HEK293 (cell line): ENCODE data around the gene PRDM7.
A peak's percentile ranks its signal among the peaks of the same experiment; 100 is the strongest.

Experiments used
- CTCF ChIA-PET: fragments of 350-600 bp; formaldehyde crosslinking; extraction: SDS; loops from one replicate; lab custom pipeline; 2021; ENCODE audit warnings: antibody characterized with exemption; lab: Yijun Ruan, JAX
- POLR2A ChIA-PET: fragments of 300-600 bp; formaldehyde crosslinking; extraction: SDS; loops from one replicate; lab custom pipeline; 2020; ENCODE audit warnings: antibody characterized with exemption, inconsistent platforms; lab: Yijun Ruan, JAX
- H3K27ac ChIP-seq: fragments of 200-500 bp; sonication (Bioruptor generic); 2 replicates; pipeline ENCODE4 v1.5.1; 2014; ENCODE audit warnings: low read depth, low read length, control low read depth, inconsistent platforms; ENCODE audit errors: extremely low read depth
- H3K36me3 ChIP-seq, 2 experiments: fragments of 200-500 bp in 1 of 2; sonication (Bioruptor generic) in 1 of 2; 1 replicate in 1 of 2; 2 replicates in 1 of 2; pipeline ENCODE4 v1.5.1; 2014 to 2017; ENCODE audit warnings: inconsistent platforms in 2 of 2, low read length in 2 of 2; ENCODE audit not compliant: control insufficient read depth in 2 of 2, insufficient read depth in 1 of 2
- H3K4me1 ChIP-seq: fragments of 200-500 bp; sonication (Bioruptor generic); 2 replicates; pipeline ENCODE4 v1.5.1; 2014; ENCODE audit warnings: mild to moderate bottlenecking, low read length, inconsistent platforms; ENCODE audit not compliant: control insufficient read depth, insufficient read depth
- H3K4me3 ChIP-seq: 2 replicates; pipeline ENCODE4 v1.5.1; 2011; ENCODE audit warnings: low read depth, mild to moderate bottlenecking, control low read depth, low read length, moderate library complexity
- H3K9me3 ChIP-seq: fragments of 200-500 bp; sonication (Bioruptor generic); 2 replicates; pipeline ENCODE4 v1.5.1; 2014; ENCODE audit warnings: low read depth, low read length, inconsistent platforms; ENCODE audit not compliant: control insufficient read depth, insufficient read depth
- HOXA7 ChIP-seq: sonication (generic); formaldehyde crosslinking; IDR thresholded peaks from 2 replicates; pipeline ENCODE4 v1.8.1; 2022; ENCODE audit warnings: missing genetic modification reagents, borderline replicate concordance
- IKZF3 ChIP-seq: fragments of 450-650 bp; IDR thresholded peaks from 2 replicates; pipeline ENCODE4 v1.5.0; 2018; ENCODE audit warnings: missing biosample characterization, mild to moderate bottlenecking, missing genetic modification characterization, moderate library complexity
- KLF1 ChIP-seq: fragments of 450-650 bp; formaldehyde crosslinking; IDR thresholded peaks from 2 replicates; pipeline ENCODE4 v1.5.1; 2016; ENCODE audit warnings: missing biosample characterization, missing genetic modification characterization
- MEIS1 ChIP-seq: sonication (generic); formaldehyde crosslinking; IDR thresholded peaks from 2 replicates; pipeline ENCODE4 v1.8.1; 2022; ENCODE audit warnings: missing genetic modification reagents, mild to moderate bottlenecking, borderline replicate concordance
- REPIN1 ChIP-seq: fragments of 450-650 bp; formaldehyde crosslinking; IDR thresholded peaks from 2 replicates; pipeline ENCODE4 v1.5.1; 2017; ENCODE audit warnings: missing biosample characterization, missing genetic modification characterization, low read depth
- SCRT1 ChIP-seq: fragments of 450-650 bp; formaldehyde crosslinking; IDR thresholded peaks from 2 replicates; pipeline ENCODE4 v1.5.1; 2016; ENCODE audit warnings: missing biosample characterization, missing genetic modification characterization, borderline replicate concordance
- SETDB1 ChIP-seq: IDR thresholded peaks from one replicate; pipeline ENCODE4 v1.6.1; 2017; ENCODE audit warnings: mild to moderate bottlenecking, low read length, moderate library complexity, mixed read lengths; ENCODE audit not compliant: insufficient read length
- TCF7L2 ChIP-seq: IDR thresholded peaks from 2 replicates; pipeline ENCODE4 v1.6.1; 2011; ENCODE audit warnings: low read depth, mild to moderate bottlenecking, inconsistent platforms, low read length, moderate library complexity, borderline replicate concordance
- YY1 ChIP-seq: fragments of 450-650 bp; formaldehyde crosslinking; IDR thresholded peaks from 2 replicates; pipeline ENCODE4 v1.5.1; 2018; ENCODE audit warnings: missing biosample characterization, missing genetic modification characterization
- ZBTB21 ChIP-seq: fragments of 450-650 bp; formaldehyde crosslinking; IDR thresholded peaks from 2 replicates; pipeline ENCODE4 v1.5.1; 2017; ENCODE audit warnings: missing biosample characterization, missing genetic modification characterization
- ZNF112 ChIP-seq: fragments of 450-650 bp; formaldehyde crosslinking; IDR thresholded peaks from 2 replicates; pipeline ENCODE4 v1.5.0; 2017; ENCODE audit warnings: missing biosample characterization, missing genetic modification characterization
- ZNF202 ChIP-seq: fragments of 450-650 bp; formaldehyde crosslinking; IDR thresholded peaks from 2 replicates; pipeline ENCODE4 v1.5.1; 2016; ENCODE audit warnings: missing biosample characterization, missing genetic modification characterization, borderline replicate concordance
- ZNF221 ChIP-seq: fragments of 450-650 bp; formaldehyde crosslinking; IDR thresholded peaks from 2 replicates; pipeline ENCODE4 v1.5.1; 2017; ENCODE audit warnings: missing biosample characterization, missing genetic modification characterization, borderline replicate concordance
- ZNF239 ChIP-seq: fragments of 450-650 bp; formaldehyde crosslinking; IDR thresholded peaks from 2 replicates; pipeline ENCODE4 v1.5.1; 2016; ENCODE audit warnings: missing biosample characterization, missing genetic modification characterization
- ZNF302 ChIP-seq: fragments of 450-650 bp; formaldehyde crosslinking; IDR thresholded peaks from 2 replicates; pipeline ENCODE4 v1.5.1; 2016; ENCODE audit warnings: missing biosample characterization, missing genetic modification characterization, low read depth
- ZNF394 ChIP-seq: fragments of 450-650 bp; formaldehyde crosslinking; IDR thresholded peaks from 2 replicates; pipeline ENCODE4 v1.5.1; 2016; ENCODE audit warnings: missing biosample characterization, missing genetic modification characterization, mild to moderate bottlenecking, moderate library complexity, borderline replicate concordance
- ZNF473 ChIP-seq: fragments of 450-650 bp; formaldehyde crosslinking; IDR thresholded peaks from 2 replicates; pipeline ENCODE4 v1.5.1; 2017; ENCODE audit warnings: missing biosample characterization, missing genetic modification characterization
- ZNF501 ChIP-seq: fragments of 450-650 bp; formaldehyde crosslinking; IDR thresholded peaks from 2 replicates; pipeline ENCODE4 v1.5.1; 2016; ENCODE audit warnings: missing biosample characterization, missing genetic modification characterization
- ZNF521 ChIP-seq: fragments of 450-650 bp; formaldehyde crosslinking; IDR thresholded peaks from 2 replicates; pipeline ENCODE4 v1.5.1; 2017; ENCODE audit warnings: missing biosample characterization, mild to moderate bottlenecking, missing genetic modification characterization
- ZNF585B ChIP-seq: fragments of 450-650 bp; formaldehyde crosslinking; IDR thresholded peaks from 2 replicates; pipeline ENCODE4 v1.5.1; 2016; ENCODE audit warnings: missing biosample characterization, missing genetic modification characterization
- ZNF610 ChIP-seq: fragments of 450-650 bp; formaldehyde crosslinking; IDR thresholded peaks from 2 replicates; pipeline ENCODE4 v1.5.1; 2016; ENCODE audit warnings: missing biosample characterization, missing genetic modification characterization, borderline replicate concordance
- ZNF626 ChIP-seq: fragments of 450-650 bp; sonication (Bioruptor Pico); formaldehyde crosslinking; IDR thresholded peaks from 2 replicates; pipeline ENCODE4 v1.5.1; 2018; ENCODE audit warnings: missing biosample characterization, missing genetic modification characterization, inconsistent platforms
- ZNF707 ChIP-seq: fragments of 450-650 bp; formaldehyde crosslinking; IDR thresholded peaks from 2 replicates; pipeline ENCODE4 v1.5.1; 2016; ENCODE audit warnings: missing biosample characterization, missing genetic modification characterization
- ZNF76 ChIP-seq: fragments of 450-650 bp; formaldehyde crosslinking; IDR thresholded peaks from 2 replicates; pipeline ENCODE4; 2016; ENCODE audit warnings: low read depth, missing biosample characterization, missing genetic modification characterization, borderline replicate concordance
- ZNF791 ChIP-seq: fragments of 450-650 bp; formaldehyde crosslinking; IDR thresholded peaks from 2 replicates; pipeline ENCODE4 v1.5.1; 2016; ENCODE audit warnings: missing biosample characterization, missing genetic modification characterization
- ZNF837 ChIP-seq: fragments of 450-650 bp; formaldehyde crosslinking; IDR thresholded peaks from 2 replicates; pipeline ENCODE4 v1.5.1; 2016; ENCODE audit warnings: missing biosample characterization, missing genetic modification characterization
- TF ChIP-seq, protein P1 (sequence below): fragments of 450-650 bp; IDR thresholded peaks from 2 replicates; pipeline ENCODE4 v1.5.1; 2018; ENCODE audit warnings: missing biosample characterization, mild to moderate bottlenecking, missing genetic modification characterization
- TF ChIP-seq, protein P2 (sequence below): fragments of 450-650 bp; formaldehyde crosslinking; IDR thresholded peaks from 2 replicates; pipeline ENCODE4; 2016; ENCODE audit warnings: missing biosample characterization, missing genetic modification characterization
- TF ChIP-seq, protein P3 (sequence below): fragments of 450-650 bp; formaldehyde crosslinking; IDR thresholded peaks from 2 replicates; pipeline ENCODE4 v1.5.0; 2017; ENCODE audit warnings: missing biosample characterization, missing genetic modification characterization, borderline replicate concordance

PRDM7 gene

DNA sequence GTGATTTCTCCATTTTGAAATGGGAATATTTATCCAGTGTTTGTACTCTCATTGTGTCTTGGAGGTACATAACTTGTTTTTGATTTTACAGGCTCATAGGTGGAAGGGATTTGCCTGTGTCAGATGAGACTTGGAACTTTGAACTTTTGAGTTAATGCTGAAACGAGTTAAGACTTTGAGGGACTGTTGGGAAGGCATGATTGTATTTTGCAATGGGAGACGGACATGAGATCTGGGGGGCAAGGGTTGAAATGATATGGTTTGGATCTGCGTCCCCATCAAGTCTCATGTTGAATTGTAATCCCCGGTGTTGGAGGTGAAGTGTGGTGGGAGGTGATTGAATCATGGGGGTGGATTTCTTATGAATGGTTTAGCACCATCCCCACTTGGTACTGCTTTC is 21.8 kb downstream of the PRDM7 start:
- no peak overlapping the region for H3K4me3 ChIP-seq
- H3K27ac ChIP-seq, result no peak overlapping the region
- no peak for TF ChIP-seq IKZF3 (tag by site-specific recombination)
- TF ChIP-seq ZNF394 (tag by site-specific recombination), result no peak
- no peak for TF ChIP-seq ZNF221 (tag by site-specific recombination)
- no peak for TF ChIP-seq ZNF76 (tag by site-specific recombination)
- no peak for TF ChIP-seq ZNF791 (tag by site-specific recombination)
- no peak for TF ChIP-seq ZNF473 (tag by site-specific recombination)
- TF ChIP-seq SCRT1, result no peak
- TF ChIP-seq ZBTB21 (tag by site-specific recombination), result no peak
- no peak for TF ChIP-seq ZNF521 (tag by site-specific recombination)
- TF ChIP-seq KLF1 (tag by site-specific recombination), result no peak
- no peak for TF ChIP-seq TCF7L2
- no peak for TF ChIP-seq ZNF610
- no peak for TF ChIP-seq ZNF112 (tag by site-specific recombination)
- no peak for TF ChIP-seq ZNF202 (tag by site-specific recombination)
- no peak for TF ChIP-seq HOXA7
- no peak for TF ChIP-seq ZNF239 (tag by site-specific recombination)
- no peaks in the 10 kb centered on the region for H3K4me1 ChIP-seq
- no peaks in the 10 kb centered on the region for H3K36me3 ChIP-seq
- ChIA-PET CTCF (no interaction called here), POLR2A (no interaction called here)
- H3K9me3 ChIP-seq, result no peaks in the 10 kb centered on the region

DNA sequence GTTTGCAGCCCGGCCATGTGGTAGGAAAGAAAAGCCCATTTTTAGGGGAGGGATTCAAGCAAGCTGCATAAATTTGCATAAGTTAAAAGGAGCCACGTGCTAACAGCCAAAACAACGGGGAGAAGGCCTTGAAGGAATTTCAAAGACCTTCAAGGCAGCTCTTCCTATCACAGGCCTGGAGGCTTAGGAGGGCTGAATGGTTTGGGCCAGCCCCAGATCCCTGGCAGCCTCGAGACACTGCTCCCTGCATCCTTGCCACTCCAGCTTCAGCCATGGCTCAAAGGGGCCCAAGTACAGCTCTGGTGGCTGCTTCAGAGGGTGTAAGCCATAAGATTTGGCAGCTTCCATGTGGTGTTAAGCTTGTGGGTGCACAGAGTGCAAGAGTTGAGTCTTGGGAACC is 22.6 kb downstream of the PRDM7 start:
- peak; percentile 86 for TF ChIP-seq SETDB1
- peak; percentile 99 for TF ChIP-seq ZNF585B
- TF ChIP-seq, protein P1, sequence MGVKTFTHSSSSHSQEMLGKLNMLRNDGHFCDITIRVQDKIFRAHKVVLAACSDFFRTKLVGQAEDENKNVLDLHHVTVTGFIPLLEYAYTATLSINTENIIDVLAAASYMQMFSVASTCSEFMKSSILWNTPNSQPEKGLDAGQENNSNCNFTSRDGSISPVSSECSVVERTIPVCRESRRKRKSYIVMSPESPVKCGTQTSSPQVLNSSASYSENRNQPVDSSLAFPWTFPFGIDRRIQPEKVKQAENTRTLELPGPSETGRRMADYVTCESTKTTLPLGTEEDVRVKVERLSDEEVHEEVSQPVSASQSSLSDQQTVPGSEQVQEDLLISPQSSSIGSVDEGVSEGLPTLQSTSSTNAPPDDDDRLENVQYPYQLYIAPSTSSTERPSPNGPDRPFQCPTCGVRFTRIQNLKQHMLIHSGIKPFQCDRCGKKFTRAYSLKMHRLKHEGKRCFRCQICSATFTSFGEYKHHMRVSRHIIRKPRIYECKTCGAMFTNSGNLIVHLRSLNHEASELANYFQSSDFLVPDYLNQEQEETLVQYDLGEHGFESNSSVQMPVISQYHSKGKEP (tag by site-specific recombination), result no peak
- Histone ChIP-seq H3K27ac (no peak overlapping the region), H3K4me3 (no peak overlapping the region), H3K9me3 (no peaks in the 10 kb centered on the region), H3K36me3 (no peaks in the 10 kb centered on the region), H3K4me1 (no peaks in the 10 kb centered on the region)
- ChIA-PET POLR2A (no interaction called here), CTCF (no interaction called here)

GRCh38 chr16:90053902-90054500 is 23.1 kb downstream of the PRDM7 start:
- no peak overlapping the region for H3K27ac ChIP-seq
- ChIA-PET CTCF (no interaction called here), POLR2A (no interaction called here)
- TF ChIP-seq ZNF501 (tag by site-specific recombination) (no peak), ZNF837 (tag by site-specific recombination) (no peak), ZNF302 (tag by site-specific recombination) (no peak), ZNF626 (0 out of 2 replicates have a peak, but pooled peaks have one; percentile 3), ZNF707 (tag by site-specific recombination) (peak; percentile 86), MEIS1 (CRISPR knock-in tag) (no peak), YY1 (no peak), REPIN1 (tag by site-specific recombination) (no peak)
- TF ChIP-seq, protein P2, sequence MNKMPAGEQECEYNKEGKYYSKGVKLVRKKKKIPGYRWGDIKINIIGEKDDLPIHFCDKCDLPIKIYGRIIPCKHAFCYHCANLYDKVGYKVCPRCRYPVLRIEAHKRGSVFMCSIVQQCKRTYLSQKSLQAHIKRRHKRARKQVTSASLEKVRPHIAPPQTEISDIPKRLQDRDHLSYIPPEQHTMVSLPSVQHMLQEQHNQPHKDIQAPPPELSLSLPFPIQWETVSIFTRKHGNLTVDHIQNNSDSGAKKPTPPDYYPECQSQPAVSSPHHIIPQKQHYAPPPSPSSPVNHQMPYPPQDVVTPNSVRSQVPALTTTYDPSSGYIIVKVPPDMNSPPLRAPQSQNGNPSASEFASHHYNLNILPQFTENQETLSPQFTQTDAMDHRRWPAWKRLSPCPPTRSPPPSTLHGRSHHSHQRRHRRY, result no peak
- TF ChIP-seq, protein P3, sequence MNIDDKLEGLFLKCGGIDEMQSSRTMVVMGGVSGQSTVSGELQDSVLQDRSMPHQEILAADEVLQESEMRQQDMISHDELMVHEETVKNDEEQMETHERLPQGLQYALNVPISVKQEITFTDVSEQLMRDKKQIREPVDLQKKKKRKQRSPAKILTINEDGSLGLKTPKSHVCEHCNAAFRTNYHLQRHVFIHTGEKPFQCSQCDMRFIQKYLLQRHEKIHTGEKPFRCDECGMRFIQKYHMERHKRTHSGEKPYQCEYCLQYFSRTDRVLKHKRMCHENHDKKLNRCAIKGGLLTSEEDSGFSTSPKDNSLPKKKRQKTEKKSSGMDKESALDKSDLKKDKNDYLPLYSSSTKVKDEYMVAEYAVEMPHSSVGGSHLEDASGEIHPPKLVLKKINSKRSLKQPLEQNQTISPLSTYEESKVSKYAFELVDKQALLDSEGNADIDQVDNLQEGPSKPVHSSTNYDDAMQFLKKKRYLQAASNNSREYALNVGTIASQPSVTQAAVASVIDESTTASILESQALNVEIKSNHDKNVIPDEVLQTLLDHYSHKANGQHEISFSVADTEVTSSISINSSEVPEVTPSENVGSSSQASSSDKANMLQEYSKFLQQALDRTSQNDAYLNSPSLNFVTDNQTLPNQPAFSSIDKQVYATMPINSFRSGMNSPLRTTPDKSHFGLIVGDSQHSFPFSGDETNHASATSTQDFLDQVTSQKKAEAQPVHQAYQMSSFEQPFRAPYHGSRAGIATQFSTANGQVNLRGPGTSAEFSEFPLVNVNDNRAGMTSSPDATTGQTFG (tag by site-specific recombination), result no peak
- no peaks in the 10 kb centered on the region for H3K4me1 ChIP-seq
- H3K4me3 ChIP-seq, result no peak overlapping the region
- H3K36me3 ChIP-seq, result no peaks in the 10 kb centered on the region
- H3K9me3 ChIP-seq, result no peaks in the 10 kb centered on the region
